EH (cell line): ENCODE data around the gene PPP2R5A.
"Not testable (repeated sequence)": the region's sequence is repeated elsewhere in the genome, so short reads cannot be mapped to it uniquely, and the experiment has no call there.

Source experiments
- DNase-seq: peaks from one replicate; pipeline ENCODE4 v3.0.0-alpha.2; 2015; ENCODE audit warnings: low read depth

PPP2R5A gene

GRCh38 chr1:212355230-212355969, 70.2 kb downstream of the PPP2R5A start:
- DNase-seq: peak; percentile 84

GRCh38 chr1:212359794-212360479, 74.7 kb downstream of the PPP2R5A start:
- no peak for DNase-seq

DNA sequence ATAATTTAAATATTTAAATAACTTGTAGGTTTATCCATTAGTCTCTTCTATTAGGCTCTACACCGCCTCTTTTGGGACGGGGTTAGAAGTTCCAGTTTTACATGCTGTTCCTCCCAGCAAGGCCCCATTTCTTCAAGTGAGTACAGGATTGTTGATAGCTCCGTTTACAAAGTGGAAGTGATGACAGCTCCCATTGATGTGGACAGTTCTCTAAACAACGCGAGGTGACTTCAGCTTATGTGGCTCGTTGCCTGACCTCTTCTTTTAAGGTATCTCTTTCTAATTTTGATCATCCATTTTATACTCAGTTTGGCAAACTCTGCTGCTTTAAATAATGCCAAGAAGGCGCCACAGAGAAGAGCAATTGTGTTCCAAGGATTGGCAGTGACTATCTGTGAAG, 79.8 kb downstream of the PPP2R5A start:
- DNase-seq: no peak

DNA sequence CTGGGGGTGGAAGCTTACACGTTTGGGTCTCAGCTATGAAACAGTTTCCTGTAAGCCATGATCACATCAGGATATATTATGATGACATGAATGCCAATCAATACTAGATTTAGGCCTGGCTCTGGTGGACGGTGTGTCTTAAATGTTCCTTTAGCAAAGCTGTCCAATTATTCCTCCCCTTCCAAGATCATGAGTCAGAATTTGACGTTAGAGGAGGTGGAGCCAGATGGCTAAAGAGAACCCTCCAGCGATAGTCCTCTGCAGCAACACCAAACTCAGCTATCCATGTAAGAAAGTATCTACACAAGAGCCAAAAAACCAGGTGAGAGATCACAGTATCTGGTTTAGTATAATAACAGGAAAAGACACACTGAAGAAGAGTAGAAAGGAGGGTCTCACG, 81.7 kb downstream of the PPP2R5A start:
- peak; percentile 63 for DNase-seq

- no peak for DNase-seq
These were observed 82.4 kb downstream of the PPP2R5A start for GRCh38 chr1:212367474-212368072.

- DNase-seq: peak; percentile 81
These were observed 82.9 kb downstream of the PPP2R5A start for GRCh38 chr1:212368073-212368484.

- no peak for DNase-seq
These were observed 90.8 kb downstream of the PPP2R5A start for GRCh38 chr1:212375986-212376385.

- no peak for DNase-seq
These were observed 92.4 kb downstream of the PPP2R5A start for GRCh38 chr1:212377644-212378043.

DNA sequence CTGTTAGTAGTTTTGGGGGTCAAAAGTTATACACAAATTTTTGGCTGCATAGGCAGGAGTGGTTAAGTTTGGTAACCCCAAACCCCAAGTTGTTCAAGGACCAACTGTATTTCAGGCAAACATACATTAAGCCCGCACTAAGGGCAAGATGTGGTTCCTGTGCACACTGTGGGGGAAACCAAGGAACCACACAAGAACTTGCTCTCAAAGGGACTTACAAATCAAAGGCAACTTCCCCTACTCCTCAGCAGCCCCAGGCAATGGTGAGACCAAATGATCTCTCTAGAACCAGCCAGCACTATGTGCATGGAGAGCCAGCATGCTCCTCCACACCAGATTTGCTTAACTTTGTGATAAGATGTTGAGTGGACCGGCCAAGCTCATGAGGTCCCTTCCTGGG, 94.2 kb downstream of the PPP2R5A start:
- no peak for DNase-seq

DNA sequence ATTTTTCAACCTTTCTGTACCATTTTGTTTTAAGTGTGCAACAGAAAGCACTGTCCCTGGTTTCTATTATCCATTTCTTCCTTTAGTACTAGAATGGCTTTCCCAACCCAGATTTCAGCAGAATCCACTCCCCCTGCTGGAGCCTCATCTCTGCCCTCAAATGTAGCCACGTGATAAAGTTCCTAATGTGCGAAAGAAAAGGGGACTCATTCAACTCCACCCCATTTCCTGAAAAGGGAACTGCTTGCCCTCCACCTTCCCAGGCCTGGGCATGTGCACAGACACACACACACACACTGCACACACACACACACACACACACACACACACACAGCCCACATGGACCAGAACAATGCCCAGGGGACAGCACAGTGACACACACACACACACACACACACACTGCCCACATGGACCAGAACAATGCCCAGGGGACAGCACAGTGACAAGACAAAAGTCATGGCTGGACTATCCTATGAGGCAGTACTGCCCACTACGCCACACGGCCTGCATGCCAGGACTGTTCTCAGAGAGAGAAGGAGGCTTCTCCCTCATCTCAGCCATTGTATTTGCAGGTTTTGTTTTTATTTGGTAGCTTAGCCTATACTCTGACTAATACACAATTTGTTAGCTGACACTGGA, 96.3 kb downstream of the PPP2R5A start:
- DNase-seq: no peak

GRCh38 chr1:212386029-212386428, 100.8 kb downstream of the PPP2R5A start:
- DNase-seq: no peak

- DNase-seq: no peak
These were observed 103.9 kb downstream of the PPP2R5A start for GRCh38 chr1:212388985-212389716.

GRCh38 chr1:212395678-212396437, 110.6 kb downstream of the PPP2R5A start:
- DNase-seq: not testable (repeated sequence)

DNA sequence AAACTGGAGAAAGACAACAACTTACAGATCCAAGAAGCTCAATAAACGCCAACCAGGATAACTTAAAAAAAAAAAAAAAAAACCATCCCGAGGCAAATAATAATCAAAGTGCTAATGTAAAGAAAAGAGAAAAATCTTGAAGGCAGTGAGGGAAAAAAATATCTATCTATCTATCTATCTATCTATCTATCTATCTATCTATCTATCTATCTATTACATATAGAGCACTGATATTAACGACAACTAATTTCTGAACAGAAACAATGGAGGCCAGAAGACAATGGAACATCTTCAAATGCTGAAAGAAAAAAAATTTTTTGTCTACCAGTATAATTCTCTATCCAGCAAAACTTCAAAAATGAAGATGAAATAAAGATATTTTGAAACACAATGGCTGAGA, 111.4 kb downstream of the PPP2R5A start:
- DNase-seq: no peak

GRCh38 chr1:212397171-212397570, 112.0 kb downstream of the PPP2R5A start:
- DNase-seq: no peak

DNA sequence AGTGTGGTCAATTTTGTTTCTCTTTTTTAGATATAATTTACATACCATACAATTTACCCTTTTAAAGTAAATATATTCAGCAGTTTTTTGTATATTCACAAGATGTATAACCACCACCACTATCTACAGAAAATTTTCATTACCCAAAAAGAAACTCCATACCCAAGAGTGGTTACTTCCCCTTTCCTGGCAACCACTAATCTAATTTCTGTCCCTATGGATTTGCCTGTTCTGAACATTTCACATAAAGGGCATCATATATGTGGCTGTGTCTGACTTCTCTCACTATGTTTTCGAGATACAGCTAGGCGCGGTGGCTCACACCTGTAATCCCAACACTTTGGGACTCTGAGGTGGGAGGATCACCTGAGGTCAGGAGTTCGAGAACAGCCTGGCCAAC, 115.8 kb downstream of the PPP2R5A start:
- no peak for DNase-seq

- DNase-seq: peak; percentile 72
These were observed 116.8 kb downstream of the PPP2R5A start for GRCh38 chr1:212401838-212402582.

DNA sequence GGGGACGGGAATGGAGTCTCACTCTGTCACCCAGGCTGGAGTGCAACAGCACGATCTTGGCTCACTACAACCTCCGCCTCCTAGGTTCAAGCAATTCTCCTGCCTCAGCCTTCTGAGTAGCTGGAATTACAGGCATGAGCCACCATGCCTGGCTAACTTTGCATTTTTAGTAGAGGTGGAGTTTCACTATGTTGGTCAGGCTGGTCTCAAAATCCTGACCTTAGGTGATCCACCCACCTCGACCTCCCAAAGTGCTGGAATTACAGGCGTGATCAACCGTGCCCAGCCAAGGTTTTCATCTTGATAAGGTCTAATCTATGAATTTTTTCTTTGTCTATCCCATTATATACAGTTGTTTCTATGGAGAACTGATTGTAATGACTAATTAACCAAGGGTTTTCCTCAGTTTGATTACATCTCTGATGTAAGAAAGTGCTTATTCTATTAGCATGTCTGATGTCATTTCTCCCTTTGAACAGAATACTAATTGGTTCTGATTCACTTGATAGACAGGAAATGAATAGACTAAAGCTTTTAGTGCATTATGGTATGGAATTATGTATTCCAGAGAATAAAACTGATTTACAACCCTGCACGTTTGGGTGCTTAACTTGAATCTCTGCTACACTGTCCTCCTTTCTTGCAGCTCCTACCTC, 117.6 kb downstream of the PPP2R5A start:
- DNase-seq: no peak

GRCh38 chr1:212410231-212410820, 125.1 kb downstream of the PPP2R5A start:
- no peak for DNase-seq
